HL-60 (cell line): ENCODE data around the gene BCAP29.

Source experiments
- DNase-seq, 2 experiments: peaks; one replicate each; pipeline ENCODE4 v3.0.0-alpha.2; 2010 to 2020; ENCODE audit warnings: low read depth in 1 of 2, low spot score in 1 of 2
- H3K27ac ChIP-seq: fragments of 250-450 bp; sonication (Bioruptor Pico); replicated peaks from 2 replicates; pipeline ENCODE4 v1.5.1; 2020; ENCODE audit warnings: mild to moderate bottlenecking, moderate library complexity
- H3K27me3 ChIP-seq: fragments of 250-450 bp; sonication (Bioruptor Pico); 2 replicates; pipeline ENCODE4 v1.5.1; 2021; ENCODE audit warnings: mild to moderate bottlenecking, moderate library complexity; ENCODE audit not compliant: insufficient read depth, poor library complexity, severe bottlenecking
- H3K4me3 ChIP-seq: replicated peaks from 2 replicates; pipeline ENCODE4 v1.5.1; 2011; ENCODE audit warnings: mild to moderate bottlenecking, control low read depth, low read length; ENCODE audit not compliant: insufficient read depth
- CTCF ChIP-seq: IDR thresholded peaks from one replicate; pipeline ENCODE4 v1.5.1; 2011; ENCODE audit warnings: low read length, control low read depth, inconsistent platforms; ENCODE audit not compliant: insufficient read depth
- GABPA ChIP-seq: IDR thresholded peaks from 2 replicates; pipeline ENCODE4 v1.6.1; 2012; ENCODE audit warnings: low read depth
- POLR2AphosphoS5 ChIP-seq: IDR thresholded peaks from 2 replicates; pipeline ENCODE4 v1.6.1; 2012; ENCODE audit warnings: low read depth
- SPI1 ChIP-seq: IDR thresholded peaks from 2 replicates; pipeline ENCODE4 v1.6.1; 2012; ENCODE audit warnings: low read depth, mild to moderate bottlenecking, borderline replicate concordance
- TF ChIP-seq, protein P1 (sequence below): IDR thresholded peaks from 2 replicates; pipeline ENCODE4 v1.6.1; 2012; ENCODE audit warnings: low read depth; ENCODE audit not compliant: insufficient replicate concordance

Gene BCAP29

GRCh38 chr7:107593025-107593410 lies 13.0 kb downstream of the BCAP29 start:
- DNase-seq, result peak in 1 of 2 experiments; percentile 21
- Histone ChIP-seq H3K4me3 (no peak overlapping the region), H3K27me3 (no peaks in the 10 kb centered on the region), H3K27ac (no peak overlapping the region)
- TF ChIP-seq GABPA, result no peak

GRCh38 chr7:107594961-107595737 lies 15.1 kb downstream of the BCAP29 start:
- TF ChIP-seq POLR2AphosphoS5, result no peak
- TF ChIP-seq, protein P1, sequence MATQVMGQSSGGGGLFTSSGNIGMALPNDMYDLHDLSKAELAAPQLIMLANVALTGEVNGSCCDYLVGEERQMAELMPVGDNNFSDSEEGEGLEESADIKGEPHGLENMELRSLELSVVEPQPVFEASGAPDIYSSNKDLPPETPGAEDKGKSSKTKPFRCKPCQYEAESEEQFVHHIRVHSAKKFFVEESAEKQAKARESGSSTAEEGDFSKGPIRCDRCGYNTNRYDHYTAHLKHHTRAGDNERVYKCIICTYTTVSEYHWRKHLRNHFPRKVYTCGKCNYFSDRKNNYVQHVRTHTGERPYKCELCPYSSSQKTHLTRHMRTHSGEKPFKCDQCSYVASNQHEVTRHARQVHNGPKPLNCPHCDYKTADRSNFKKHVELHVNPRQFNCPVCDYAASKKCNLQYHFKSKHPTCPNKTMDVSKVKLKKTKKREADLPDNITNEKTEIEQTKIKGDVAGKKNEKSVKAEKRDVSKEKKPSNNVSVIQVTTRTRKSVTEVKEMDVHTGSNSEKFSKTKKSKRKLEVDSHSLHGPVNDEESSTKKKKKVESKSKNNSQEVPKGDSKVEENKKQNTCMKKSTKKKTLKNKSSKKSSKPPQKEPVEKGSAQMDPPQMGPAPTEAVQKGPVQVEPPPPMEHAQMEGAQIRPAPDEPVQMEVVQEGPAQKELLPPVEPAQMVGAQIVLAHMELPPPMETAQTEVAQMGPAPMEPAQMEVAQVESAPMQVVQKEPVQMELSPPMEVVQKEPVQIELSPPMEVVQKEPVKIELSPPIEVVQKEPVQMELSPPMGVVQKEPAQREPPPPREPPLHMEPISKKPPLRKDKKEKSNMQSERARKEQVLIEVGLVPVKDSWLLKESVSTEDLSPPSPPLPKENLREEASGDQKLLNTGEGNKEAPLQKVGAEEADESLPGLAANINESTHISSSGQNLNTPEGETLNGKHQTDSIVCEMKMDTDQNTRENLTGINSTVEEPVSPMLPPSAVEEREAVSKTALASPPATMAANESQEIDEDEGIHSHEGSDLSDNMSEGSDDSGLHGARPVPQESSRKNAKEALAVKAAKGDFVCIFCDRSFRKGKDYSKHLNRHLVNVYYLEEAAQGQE, result no peak
- TF ChIP-seq GABPA, result no peak
- TF ChIP-seq SPI1, result no peak
- TF ChIP-seq CTCF, result no peak
- Histone ChIP-seq H3K27ac (no peak overlapping the region), H3K4me3 (no peak overlapping the region), H3K27me3 (no peaks in the 10 kb centered on the region)
- DNase-seq, result no peak

DNA sequence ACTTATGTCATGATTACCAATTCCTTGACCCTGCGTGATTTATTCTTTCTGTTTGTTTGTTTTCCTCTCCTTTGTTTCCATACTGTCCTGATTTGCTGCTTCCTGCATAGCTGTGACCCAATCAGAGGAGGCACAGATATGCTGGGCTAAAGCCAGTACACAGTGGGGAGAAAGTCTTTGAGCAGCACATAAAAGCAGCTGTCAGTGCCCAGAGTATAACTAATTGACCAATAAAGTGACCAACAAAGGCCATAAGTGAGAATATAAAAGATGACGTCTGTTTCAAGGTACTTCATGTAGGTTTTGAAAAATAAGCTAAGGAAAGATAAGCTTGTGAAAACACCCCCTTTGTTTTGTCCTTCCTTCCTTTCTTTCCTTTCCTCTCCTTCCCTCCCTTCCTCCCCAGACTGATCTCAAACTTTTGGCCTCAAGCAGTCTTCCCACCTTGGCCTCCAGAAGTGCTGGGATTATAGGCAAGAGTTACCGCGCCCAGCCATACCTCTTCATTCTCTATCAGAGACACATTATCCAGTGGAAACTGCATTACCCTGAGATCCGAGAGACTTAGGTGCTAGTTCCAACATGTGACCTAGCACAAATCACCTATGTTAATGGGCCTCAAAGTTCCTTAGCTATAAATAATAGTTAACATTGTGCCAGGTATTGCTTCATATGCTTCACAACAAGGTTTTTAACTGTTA lies 17.0 kb downstream of the BCAP29 start:
- no peak for DNase-seq
- Histone ChIP-seq H3K4me3 (no peak overlapping the region), H3K27me3 (no peaks in the 10 kb centered on the region), H3K27ac (no peak overlapping the region)
- no peak for TF ChIP-seq GABPA
- TF ChIP-seq, protein P1, result no peak
- TF ChIP-seq POLR2AphosphoS5, result no peak
- TF ChIP-seq CTCF, result no peak
- TF ChIP-seq SPI1, result no peak

- no peak overlapping the region for H3K27ac ChIP-seq
- H3K4me3 ChIP-seq, result no peak overlapping the region
- H3K27me3 ChIP-seq, result no peaks in the 10 kb centered on the region
- TF ChIP-seq CTCF (no peak), SPI1 (no peak), POLR2AphosphoS5 (no peak), GABPA (no peak)
- TF ChIP-seq, protein P1, result no peak
- DNase-seq, result no peak
Observed at GRCh38 chr7:107597582-107597916, 17.5 kb downstream of the BCAP29 start.
